Endothelial cell of umbilical vein (primary cell): Measurements from ENCODE around the gene CDKL2.
"Not testable (repeated sequence)": the region's sequence is repeated elsewhere in the genome, so short reads cannot be mapped to it uniquely, and the experiment has no call there.

Source experiments
- GATA2 ChIP-seq: IDR thresholded peaks from 2 replicates; pipeline ENCODE4 v1.7.0; 2011; ENCODE audit warnings: low read depth, mild to moderate bottlenecking, moderate library complexity, mixed read lengths, low read length; ENCODE audit not compliant: insufficient read length, insufficient read depth
- JUN ChIP-seq: IDR thresholded peaks from 2 replicates; pipeline ENCODE4 v1.6.1; 2011; ENCODE audit warnings: borderline replicate concordance, low read depth; ENCODE audit not compliant: insufficient read length, insufficient read depth
- POLR2AphosphoS5 ChIP-seq: IDR thresholded peaks from 2 replicates; pipeline ENCODE4 v1.6.1; 2012; ENCODE audit warnings: low read depth, mild to moderate bottlenecking, control low read depth, low read length, moderate library complexity; ENCODE audit not compliant: insufficient read depth
- TF ChIP-seq, protein P1 (sequence below), 2 donors: IDR thresholded peaks; 1 replicate in 1 of 2; 2 replicates in 1 of 2; pipeline ENCODE4 v1.5.1; 2011; ENCODE audit warnings: low read length in 2 of 2, mild to moderate bottlenecking in 2 of 2, moderate library complexity in 2 of 2, control low read depth in 1 of 2, inconsistent platforms in 1 of 2, low read depth in 1 of 2; ENCODE audit not compliant: insufficient read depth in 1 of 2; ENCODE audit errors: extremely low read depth in 1 of 2
- TF ChIP-seq, protein P2 (sequence below): IDR thresholded peaks from 2 replicates; pipeline ENCODE4 v1.6.1; 2011; ENCODE audit not compliant: insufficient read depth, insufficient read length

DNA sequence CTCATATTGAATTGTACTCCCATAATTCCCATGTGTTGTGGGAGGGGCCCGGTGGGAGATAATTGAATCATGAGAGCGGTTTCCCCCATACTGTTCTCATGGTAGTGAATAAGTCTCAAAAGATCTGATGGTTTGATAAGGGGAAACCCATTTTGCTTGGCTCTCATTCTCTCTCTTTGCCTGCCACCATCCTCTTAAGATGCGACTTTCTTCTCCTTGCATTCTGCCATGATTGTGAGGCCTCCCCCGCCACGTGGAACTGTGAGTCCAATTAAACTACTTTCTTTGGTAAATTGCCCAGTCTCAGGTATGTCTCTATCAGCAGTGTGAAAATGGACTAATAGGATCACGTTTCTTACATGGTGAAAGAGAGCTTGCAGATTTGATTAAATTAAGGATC, 93.0 kb downstream of the CDKL2 start:
- not testable (repeated sequence) for TF ChIP-seq JUN, POLR2AphosphoS5, GATA2
- TF ChIP-seq, protein P1, sequence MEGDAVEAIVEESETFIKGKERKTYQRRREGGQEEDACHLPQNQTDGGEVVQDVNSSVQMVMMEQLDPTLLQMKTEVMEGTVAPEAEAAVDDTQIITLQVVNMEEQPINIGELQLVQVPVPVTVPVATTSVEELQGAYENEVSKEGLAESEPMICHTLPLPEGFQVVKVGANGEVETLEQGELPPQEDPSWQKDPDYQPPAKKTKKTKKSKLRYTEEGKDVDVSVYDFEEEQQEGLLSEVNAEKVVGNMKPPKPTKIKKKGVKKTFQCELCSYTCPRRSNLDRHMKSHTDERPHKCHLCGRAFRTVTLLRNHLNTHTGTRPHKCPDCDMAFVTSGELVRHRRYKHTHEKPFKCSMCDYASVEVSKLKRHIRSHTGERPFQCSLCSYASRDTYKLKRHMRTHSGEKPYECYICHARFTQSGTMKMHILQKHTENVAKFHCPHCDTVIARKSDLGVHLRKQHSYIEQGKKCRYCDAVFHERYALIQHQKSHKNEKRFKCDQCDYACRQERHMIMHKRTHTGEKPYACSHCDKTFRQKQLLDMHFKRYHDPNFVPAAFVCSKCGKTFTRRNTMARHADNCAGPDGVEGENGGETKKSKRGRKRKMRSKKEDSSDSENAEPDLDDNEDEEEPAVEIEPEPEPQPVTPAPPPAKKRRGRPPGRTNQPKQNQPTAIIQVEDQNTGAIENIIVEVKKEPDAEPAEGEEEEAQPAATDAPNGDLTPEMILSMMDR (IDR thresholded peaks at IDR 0.05; ENCODE audit: extremely low read depth in 1 of 2, insufficient read depth in 1 of 2, low read depth in 1 of 2, low read length in 2 of 2), result not testable (repeated sequence)
- TF ChIP-seq, protein P2, sequence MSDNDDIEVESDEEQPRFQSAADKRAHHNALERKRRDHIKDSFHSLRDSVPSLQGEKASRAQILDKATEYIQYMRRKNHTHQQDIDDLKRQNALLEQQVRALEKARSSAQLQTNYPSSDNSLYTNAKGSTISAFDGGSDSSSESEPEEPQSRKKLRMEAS, result not testable (repeated sequence)
